ENCODE measurements around the gene BET1L.
A peak's percentile ranks its signal among the peaks of the same experiment; 100 is the strongest.

The BET1L gene

GRCh38 chr11:235997-236773 is 29.0 kb upstream of the BET1L start, which contains the start of gene SIRT3:
Gene SIRT3, minus strand, starts transcription at chr11:236342. Its CDS starts 14 bp downstream, at chr11:236328.
- no peak for TF ChIP-seq CTCF (conservative IDR thresholded peaks at IDR 0.05)
- peak within 1 kb of the TSS; percentile 89 for H3K27ac ChIP-seq

- peak overlapping the region; percentile 89 for H3K27ac ChIP-seq
- TF ChIP-seq CTCF (conservative IDR thresholded peaks at IDR 0.05) = no peak
Observed at GRCh38 chr11:235609-235996, 28.4 kb upstream of the BET1L start.

GRCh38 chr11:235180-235579 is 28.0 kb upstream of the BET1L start:
- H3K27ac ChIP-seq = peak overlapping the region; percentile 89
- TF ChIP-seq CTCF (conservative IDR thresholded peaks at IDR 0.05) = no peak

GRCh38 chr11:232783-233565 is 25.8 kb upstream of the BET1L start:
- H3K27ac ChIP-seq = no peak overlapping the region
- no peak for TF ChIP-seq CTCF (conservative IDR thresholded peaks at IDR 0.05)

- TF ChIP-seq CTCF (conservative IDR thresholded peaks at IDR 0.05) = no peak
- no peak overlapping the region for H3K27ac ChIP-seq
Observed at GRCh38 chr11:230431-230830, 23.2 kb upstream of the BET1L start.

GRCh38 chr11:227824-228379 is 20.7 kb upstream of the BET1L start:
- no peak for TF ChIP-seq CTCF (conservative IDR thresholded peaks at IDR 0.05)
- H3K27ac ChIP-seq = no peak overlapping the region

- no peak for TF ChIP-seq CTCF (conservative IDR thresholded peaks at IDR 0.05)
- H3K27ac ChIP-seq = no peak overlapping the region
Observed at GRCh38 chr11:225734-226453, 18.7 kb upstream of the BET1L start.
